GM23248 (cell line): ENCODE results near the gene PPP4C. TPM values are rescaled to one million over a fixed set of nuclear protein-coding genes. Genes with fewer than 3 reads are reported as not detected.
"Not testable (repeated sequence)": the region's sequence is repeated elsewhere in the genome, so short reads cannot be mapped to it uniquely, and the experiment has no call there.

Experiments
- DNase-seq: peaks from one replicate; pipeline ENCODE4 v3.0.0-alpha.2; 2015
- H2AFZ ChIP-seq: fragments of 200-600 bp; sonication (generic); 2 replicates; pipeline ENCODE4 v1.6.1; 2016; ENCODE audit warnings: antibody characterized with exemption
- H3F3A ChIP-seq: fragments of 200-600 bp; sonication (generic); 2 replicates; pipeline ENCODE4 v1.6.1; 2016; ENCODE audit warnings: mild to moderate bottlenecking, antibody characterized with exemption, mixed run types; ENCODE audit not compliant: insufficient read depth
- H3K27ac ChIP-seq: fragments of 200-600 bp; sonication (generic); 2 replicates; pipeline ENCODE4 v1.5.1; 2016; ENCODE audit warnings: mild to moderate bottlenecking
- H3K27me3 ChIP-seq: fragments of 200-600 bp; sonication (generic); replicated peaks from 2 replicates; pipeline ENCODE4 v1.6.1; 2016; ENCODE audit warnings: mild to moderate bottlenecking; ENCODE audit not compliant: insufficient read depth
- H3K36me3 ChIP-seq: fragments of 200-600 bp; sonication (generic); 2 replicates; pipeline ENCODE4 v1.6.1; 2016; ENCODE audit warnings: low read depth, mild to moderate bottlenecking
- H3K4me1 ChIP-seq: fragments of 200-600 bp; sonication (generic); 2 replicates; pipeline ENCODE4 v1.6.1; 2016; ENCODE audit warnings: mild to moderate bottlenecking; ENCODE audit not compliant: insufficient read depth
- H3K4me2 ChIP-seq: fragments of 200-600 bp; sonication (generic); one replicate; pipeline ENCODE4 v1.6.1; 2016; ENCODE audit warnings: mild to moderate bottlenecking; ENCODE audit not compliant: unreplicated experiment
- H3K4me3 ChIP-seq: fragments of 200-600 bp; sonication (generic); 2 replicates; pipeline ENCODE4 v1.5.1; 2016; ENCODE audit warnings: mild to moderate bottlenecking
- H3K79me2 ChIP-seq: fragments of 200-600 bp; sonication (generic); 2 replicates; pipeline ENCODE4 v1.6.1; 2016; ENCODE audit warnings: mild to moderate bottlenecking; ENCODE audit not compliant: insufficient read depth
- H3K9ac ChIP-seq: fragments of 200-600 bp; sonication (generic); 2 replicates; pipeline ENCODE4 v1.6.1; 2016; ENCODE audit warnings: mild to moderate bottlenecking
- H3K9me2 ChIP-seq: fragments of 200-600 bp; sonication (generic); 2 replicates; pipeline ENCODE4 v1.6.1; 2016; ENCODE audit warnings: mixed run types, mild to moderate bottlenecking, moderate library complexity; ENCODE audit not compliant: insufficient read depth
- H3K9me3 ChIP-seq: fragments of 200-600 bp; sonication (generic); one replicate; pipeline ENCODE4 v1.6.1; 2017; ENCODE audit warnings: low read depth
- H4K20me1 ChIP-seq: fragments of 200-600 bp; sonication (generic); 2 replicates; pipeline ENCODE4 v1.6.0; 2016; ENCODE audit not compliant: insufficient read depth
- EZH2 ChIP-seq: fragments of 200-600 bp; sonication (generic); IDR thresholded peaks from 2 replicates; pipeline ENCODE4 v1.6.1; 2018; ENCODE audit warnings: antibody characterized with exemption, mild to moderate bottlenecking; ENCODE audit not compliant: insufficient read depth, poor library complexity, severe bottlenecking
- EZH2phosphoT487 ChIP-seq: fragments of 200-600 bp; sonication (generic); IDR thresholded peaks from 2 replicates; pipeline ENCODE4 v1.6.1; 2018; ENCODE audit warnings: antibody characterized with exemption, moderate library complexity, mild to moderate bottlenecking, low read depth; ENCODE audit not compliant: insufficient read depth
- WGBS, 2 experiments: methylation state at CpG; one replicate each; pipeline ENCODE4 v1.1.6; 2015 to 2017; ENCODE audit warnings: low lambda C conversion rate in 2 of 2, low coverage in 1 of 2; ENCODE audit errors: missing lambda C conversion rate in 2 of 2; 5-methylcytosine and 5-hydroxymethylcytosine counted together
- in situ Hi-C: fragments of 300-500 bp; cut with MboI; formaldehyde crosslinking; loops from 2 replicates; pipeline ENCODE4 v1.15.0; 2020
- polyA plus RNA-seq: library from polyadenylated mRNA; unstranded; fragments of >200 nt; fragmentation: Nextera tagmentation; extraction: Ambion mirVana; gene quantifications from 2 replicates; pipeline ENCODE4 v1.2.1, GENCODE V29; 2016
- total RNA-seq: library from RNA; depleted of rRNA; stranded (reverse); fragments of >200 nt; shearing (Covaris generic); gene quantifications from 2 replicates; pipeline ENCODE4 v1.2.3, GENCODE V29; 2014

Gene PPP4C
- total and polyA plus RNA-seq, 2 experiments from 2014 or later, result 168 to 205 TPM

DNA sequence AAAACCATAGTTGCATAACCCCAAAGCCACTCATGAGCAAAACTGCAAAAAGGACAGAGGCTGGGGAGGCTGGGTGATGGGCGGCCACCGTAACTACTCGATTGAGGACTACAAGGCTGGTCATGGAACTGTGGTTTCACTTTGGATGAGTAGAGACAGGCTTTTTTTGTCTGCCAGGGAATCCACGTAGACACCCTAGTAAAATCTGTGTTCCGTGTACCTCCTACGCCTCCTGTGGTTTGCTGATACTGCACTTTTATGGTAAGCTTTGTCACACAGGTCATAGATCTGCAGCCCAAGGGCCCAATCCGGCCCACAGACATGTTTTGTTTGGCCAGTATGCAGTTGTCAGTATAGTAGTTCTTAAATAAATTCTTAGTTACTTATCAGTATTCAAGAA, 42.5 kb upstream of the PPP4C start:
- Histone ChIP-seq H3K9me3 (no peaks in the 10 kb centered on the region), H3K4me3 (no peak overlapping the region), H3F3A (no peaks in the 10 kb centered on the region), H3K79me2 (no peaks in the 10 kb centered on the region), H3K4me1 (no peaks in the 10 kb centered on the region), H4K20me1 (no peaks in the 10 kb centered on the region), H3K4me2 (no peak overlapping the region), H3K27ac (no peak overlapping the region), H2AFZ (no peak overlapping the region), H3K27me3 (peaks cover 32% of the 10 kb centered on the region), H3K36me3 (no peaks in the 10 kb centered on the region), H3K9ac (no peak overlapping the region), H3K9me2 (no peaks in the 10 kb centered on the region)
- in situ Hi-C loops, result no loop called here
- TF ChIP-seq EZH2 (no peak), EZH2phosphoT487 (no peak)
- DNase-seq, result no peak
- 75 to 81% methylated on average over 7 of the region's 7 CpGs for WGBS, 2 experiments

DNA sequence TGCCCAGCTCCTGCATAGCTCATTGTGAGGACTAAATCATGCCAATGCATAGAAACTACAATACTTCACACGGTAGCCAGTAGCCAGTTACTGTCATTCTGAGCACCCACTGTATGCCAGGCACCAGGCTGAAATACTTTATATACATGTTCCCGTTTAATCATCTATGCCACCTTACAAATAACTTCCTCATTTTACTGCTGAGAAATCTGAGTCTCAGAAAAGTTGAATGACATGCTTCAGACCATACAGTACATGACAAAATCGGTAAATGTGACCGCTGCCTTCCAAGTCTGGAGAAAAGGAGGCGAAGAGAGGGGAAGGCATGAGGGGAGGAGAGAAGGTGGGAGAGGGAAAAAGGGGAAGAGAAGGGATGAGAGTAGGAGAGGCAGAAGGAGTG, 35.6 kb upstream of the PPP4C start:
- Histone ChIP-seq H3K27me3 (no peaks in the 10 kb centered on the region; the same call in 1 of the 2 replicates), H3K9me3 (no peaks in the 10 kb centered on the region), H3K36me3 (no peaks in the 10 kb centered on the region), H4K20me1 (no peaks in the 10 kb centered on the region), H3K4me1 (no peaks in the 10 kb centered on the region), H3K4me2 (no peak overlapping the region), H3K9me2 (no peaks in the 10 kb centered on the region), H3F3A (no peaks in the 10 kb centered on the region), H3K4me3 (no peak overlapping the region), H3K79me2 (no peaks in the 10 kb centered on the region), H3K9ac (no peak overlapping the region), H2AFZ (no peak overlapping the region), H3K27ac (no peak overlapping the region)
- WGBS, 2 experiments, result 58 to 59% methylated on average over 5 of the region's 5 CpGs
- in situ Hi-C loops, result no loop called here
- TF ChIP-seq EZH2phosphoT487 (no peak), EZH2 (no peak)
- DNase-seq, result no peak

DNA sequence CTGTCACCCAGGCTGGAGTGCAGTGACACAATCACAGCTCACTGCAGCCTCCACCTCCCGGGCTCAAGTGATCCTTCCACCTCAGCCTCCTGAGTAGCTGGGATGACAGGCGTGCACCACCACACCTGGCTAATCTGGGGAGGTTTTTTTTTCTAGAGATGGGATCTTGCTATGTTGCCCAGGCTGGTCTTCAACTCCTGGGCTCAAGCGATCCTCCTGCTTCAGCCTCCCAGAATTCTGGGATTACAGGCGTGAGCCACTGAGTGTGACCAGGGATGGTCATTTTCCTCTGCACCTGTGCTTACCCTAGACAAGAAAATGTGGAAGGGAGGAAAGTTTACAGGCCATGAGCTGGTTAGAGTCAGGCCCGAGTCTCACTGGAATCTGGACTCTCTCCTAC, 35.1 kb upstream of the PPP4C start:
- H3K9me3 ChIP-seq, H3K9me2 ChIP-seq, H3K27me3 ChIP-seq, H2AFZ ChIP-seq, H4K20me1 ChIP-seq, H3K36me3 ChIP-seq, H3K9ac ChIP-seq, H3K4me3 ChIP-seq, H3F3A ChIP-seq, H3K27ac ChIP-seq, DNase-seq, in situ Hi-C loops, H3K4me2 ChIP-seq, H3K4me1 ChIP-seq, H3K79me2 ChIP-seq: not testable (repeated sequence)
- 65 to 66% methylated on average over 5 of the region's 5 CpGs for WGBS, 2 experiments

DNA sequence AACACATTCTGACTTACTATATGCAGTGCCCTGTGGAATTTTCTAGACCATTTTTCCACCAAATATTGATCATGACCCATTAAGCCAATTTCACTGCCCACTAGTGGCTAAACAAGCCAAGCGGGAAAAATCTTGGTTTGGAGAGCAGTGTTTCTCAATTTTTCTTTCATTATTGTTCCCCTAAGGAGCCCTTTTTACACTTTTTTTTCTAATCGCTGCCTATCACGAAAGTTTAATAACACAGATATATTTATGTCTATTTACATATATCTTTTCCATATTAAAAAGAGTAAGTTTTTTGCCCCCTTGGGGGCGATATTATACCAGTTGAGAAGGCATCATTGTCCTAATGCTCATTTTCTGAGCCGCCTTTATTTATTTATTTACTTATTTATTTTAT, 34.0 kb upstream of the PPP4C start:
- DNase-seq, result peak; percentile 65
- Histone ChIP-seq H3K4me3 (no peak overlapping the region), H3K9me2 (no peaks in the 10 kb centered on the region), H3K79me2 (no peaks in the 10 kb centered on the region), H3K27ac (no peak overlapping the region), H4K20me1 (no peaks in the 10 kb centered on the region), H3K36me3 (no peaks in the 10 kb centered on the region), H3K4me1 (no peaks in the 10 kb centered on the region), H3K4me2 (no peak overlapping the region), H3F3A (no peaks in the 10 kb centered on the region), H2AFZ (no peak overlapping the region), H3K27me3 (no peaks in the 10 kb centered on the region), H3K9me3 (no peaks in the 10 kb centered on the region), H3K9ac (no peak overlapping the region)
- WGBS, 2 experiments, result 27 to 28% methylated on average over 5 of the region's 5 CpGs
- in situ Hi-C loops, result no loop called here
- TF ChIP-seq EZH2, result no peak
- TF ChIP-seq EZH2phosphoT487, result no peak

DNA sequence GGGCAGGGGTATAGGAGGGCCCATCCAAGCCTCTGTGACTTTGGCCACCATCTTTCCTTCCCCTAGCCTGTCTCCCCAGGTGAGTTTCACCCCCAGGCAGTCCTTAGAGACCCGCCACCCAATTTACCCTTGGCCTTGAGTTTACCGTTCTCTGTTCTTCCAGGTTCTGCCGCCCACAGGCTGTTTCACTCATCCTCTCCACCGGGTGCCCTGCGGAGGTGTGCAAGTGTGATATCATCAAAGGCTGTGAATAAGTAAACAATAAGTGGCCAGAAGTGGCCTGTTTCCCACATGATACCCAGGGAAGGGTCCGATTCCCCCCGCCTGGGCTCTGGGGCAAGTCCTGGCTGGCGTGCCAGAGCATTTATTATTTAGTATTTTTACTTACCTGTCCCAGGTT, 29.6 kb upstream of the PPP4C start:
- in situ Hi-C loops, result no loop called here
- Histone ChIP-seq H3K36me3 (no peaks in the 10 kb centered on the region), H4K20me1 (no peaks in the 10 kb centered on the region), H2AFZ (no peak overlapping the region), H3K79me2 (no peaks in the 10 kb centered on the region), H3K9ac (no peak overlapping the region), H3K4me1 (peaks cover 1% of the 10 kb centered on the region), H3K9me3 (no peaks in the 10 kb centered on the region), H3K9me2 (no peaks in the 10 kb centered on the region), H3K4me3 (no peak overlapping the region), H3K27ac (no peak overlapping the region), H3K27me3 (no peaks in the 10 kb centered on the region), H3F3A (peaks cover 3% of the 10 kb centered on the region; the same call in 1 of the 2 replicates), H3K4me2 (no peak overlapping the region)
- WGBS, 2 experiments, result 72 to 77% methylated on average over 8 of the region's 8 CpGs
- no peak for DNase-seq
- TF ChIP-seq EZH2phosphoT487 (no peak), EZH2 (no peak)
